HS-27A (cell line): ENCODE results near the gene ARHGAP22.

ENCODE experiments used
- DNase-seq: peaks from one replicate; pipeline ENCODE4 v3.0.0-alpha.2; 2012; ENCODE audit warnings: low read depth, missing footprints

The ARHGAP22 gene

GRCh38 chr10:48552946-48553564 lies 51.8 kb downstream of the ARHGAP22 start:
- no peak for DNase-seq

- DNase-seq = peak; percentile 1
Measured at GRCh38 chr10:48551861-48552591, 52.8 kb downstream of the ARHGAP22 start.

- DNase-seq = no peak
Measured at GRCh38 chr10:48550977-48551376, 53.9 kb downstream of the ARHGAP22 start.

GRCh38 chr10:48550071-48550691 lies 54.7 kb downstream of the ARHGAP22 start:
- no peak for DNase-seq

- no peak for DNase-seq
Measured at GRCh38 chr10:48549236-48549635, 55.6 kb downstream of the ARHGAP22 start.

- no peak for DNase-seq
Measured at GRCh38 chr10:48548531-48549135, 56.2 kb downstream of the ARHGAP22 start.

- DNase-seq = no peak
Measured at GRCh38 chr10:48547981-48548380, 56.9 kb downstream of the ARHGAP22 start.

GRCh38 chr10:48547061-48547895 lies 57.6 kb downstream of the ARHGAP22 start:
- no peak for DNase-seq

- no peak for DNase-seq
Measured at GRCh38 chr10:48545462-48546145, 59.3 kb downstream of the ARHGAP22 start.

GRCh38 chr10:48543182-48543844 lies 61.6 kb downstream of the ARHGAP22 start:
- DNase-seq = no peak

- no peak for DNase-seq
Measured at GRCh38 chr10:48542471-48543181, 62.2 kb downstream of the ARHGAP22 start.

GRCh38 chr10:48541144-48541795 lies 63.6 kb downstream of the ARHGAP22 start:
- DNase-seq = no peak

GRCh38 chr10:48538611-48539010 lies 66.3 kb downstream of the ARHGAP22 start:
- DNase-seq = no peak

- no peak for DNase-seq
Measured at GRCh38 chr10:48536916-48537890, 67.7 kb downstream of the ARHGAP22 start.

GRCh38 chr10:48536156-48536500 lies 68.7 kb downstream of the ARHGAP22 start:
- DNase-seq = no peak

- no peak for DNase-seq
Measured at GRCh38 chr10:48535416-48536155, 69.3 kb downstream of the ARHGAP22 start.

GRCh38 chr10:48533951-48534720 lies 70.7 kb downstream of the ARHGAP22 start:
- no peak for DNase-seq
